ENCODE data around the gene SLC39A3. TPM values are rescaled to one million over a fixed set of nuclear protein-coding genes. Genes with fewer than 3 reads are reported as not detected.

Gene SLC39A3
- total and polyA plus RNA-seq, 12 donors, result 25.1 to 75.8 (median 41.8) TPM

DNA sequence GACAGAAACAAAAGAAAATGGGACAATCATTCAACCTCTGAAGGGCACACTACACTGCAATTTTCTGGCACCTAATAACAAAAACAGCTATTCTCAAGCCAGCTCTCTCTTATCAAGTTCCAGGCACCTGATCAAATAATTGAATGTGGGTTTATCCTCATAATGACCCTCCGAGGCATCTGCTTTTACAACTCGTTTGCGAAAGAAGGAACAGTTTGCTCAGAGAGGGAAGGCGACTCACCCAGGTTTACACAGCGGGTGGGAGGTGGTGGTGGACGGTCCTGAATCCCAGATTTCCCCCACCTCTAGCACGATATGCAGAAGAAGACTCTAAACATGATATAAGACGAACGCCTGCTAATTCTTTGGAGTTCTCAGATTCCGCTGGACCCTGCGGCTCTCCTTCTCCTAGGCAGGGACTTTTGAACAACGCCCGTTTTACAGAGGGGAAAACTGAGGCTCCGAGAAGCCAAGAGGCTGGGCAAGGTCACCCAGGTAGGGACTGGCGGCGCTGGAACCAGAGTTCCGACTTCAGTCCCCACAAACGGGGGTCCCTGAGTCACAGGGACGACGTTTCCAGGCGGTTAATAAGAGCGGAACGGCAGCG lies 42.6 kb upstream of the SLC39A3 start:
- no peak for TF ChIP-seq POLR2A (IDR thresholded peaks at IDR 0.05)
- TF ChIP-seq, protein P1, sequence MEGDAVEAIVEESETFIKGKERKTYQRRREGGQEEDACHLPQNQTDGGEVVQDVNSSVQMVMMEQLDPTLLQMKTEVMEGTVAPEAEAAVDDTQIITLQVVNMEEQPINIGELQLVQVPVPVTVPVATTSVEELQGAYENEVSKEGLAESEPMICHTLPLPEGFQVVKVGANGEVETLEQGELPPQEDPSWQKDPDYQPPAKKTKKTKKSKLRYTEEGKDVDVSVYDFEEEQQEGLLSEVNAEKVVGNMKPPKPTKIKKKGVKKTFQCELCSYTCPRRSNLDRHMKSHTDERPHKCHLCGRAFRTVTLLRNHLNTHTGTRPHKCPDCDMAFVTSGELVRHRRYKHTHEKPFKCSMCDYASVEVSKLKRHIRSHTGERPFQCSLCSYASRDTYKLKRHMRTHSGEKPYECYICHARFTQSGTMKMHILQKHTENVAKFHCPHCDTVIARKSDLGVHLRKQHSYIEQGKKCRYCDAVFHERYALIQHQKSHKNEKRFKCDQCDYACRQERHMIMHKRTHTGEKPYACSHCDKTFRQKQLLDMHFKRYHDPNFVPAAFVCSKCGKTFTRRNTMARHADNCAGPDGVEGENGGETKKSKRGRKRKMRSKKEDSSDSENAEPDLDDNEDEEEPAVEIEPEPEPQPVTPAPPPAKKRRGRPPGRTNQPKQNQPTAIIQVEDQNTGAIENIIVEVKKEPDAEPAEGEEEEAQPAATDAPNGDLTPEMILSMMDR (IDR thresholded peaks at IDR 0.05), result no peak
- Histone ChIP-seq H3K27ac (peak overlapping the region in 4 of 5 donors; percentile 69 to 91 (median 86)), H3K36me3 (replicated peaks in 1 of 2) (no peaks in the 10 kb centered on the region), H3K4me1 (replicated peaks in 1 of 2) (peaks cover 31 to 60% of the 10 kb centered on the region in 2 donors), H3K9me3 (replicated peaks in 1 of 3) (no peaks in the 10 kb centered on the region), H3K27me3 (no peaks in the 10 kb centered on the region), H3K4me3 (peak overlapping the region; percentile 37 to 96 (median 76))
- intact Hi-C loops (cut with DNase I), result no loop called here
- peak in 1 of 7 donors; percentile 36 for DNase-seq
- WGBS, 4 donors, result 0 to 4% (median 1%) methylated on average over 9 to 24 of the region's 24 CpGs

- TF ChIP-seq, protein P1 (IDR thresholded peaks at IDR 0.05), result no peak
- TF ChIP-seq POLR2A (IDR thresholded peaks at IDR 0.05), result no peak
- Histone ChIP-seq H3K4me3 (no peak overlapping the region), H3K9me3 (replicated peaks in 1 of 3) (no peaks in the 10 kb centered on the region), H3K27me3 (no peaks in the 10 kb centered on the region), H3K27ac (no peak overlapping the region), H3K36me3 (replicated peaks in 1 of 2) (no peaks in the 10 kb centered on the region), H3K4me1 (replicated peaks in 1 of 2) (peaks cover 24 to 51% of the 10 kb centered on the region in 2 donors)
- no peak for DNase-seq
- intact Hi-C loops (cut with DNase I), result no loop called here
- 88 to 91% (median 89%) methylated on average over 7 of the region's 7 CpGs for WGBS, 4 donors
These were observed 40.5 kb upstream of the SLC39A3 start for GRCh38 chr19:2780284-2780683.

GRCh38 chr19:2779121-2779740 lies 39.4 kb upstream of the SLC39A3 start:
- Histone ChIP-seq H3K4me1 (replicated peaks in 1 of 2) (peaks cover 20 to 51% of the 10 kb centered on the region in 2 donors), H3K36me3 (replicated peaks in 1 of 2) (no peaks in the 10 kb centered on the region), H3K27ac (peak overlapping the region in 1 of 5 donors; percentile 19), H3K9me3 (replicated peaks in 1 of 3) (no peaks in the 10 kb centered on the region), H3K27me3 (no peaks in the 10 kb centered on the region), H3K4me3 (no peak overlapping the region)
- intact Hi-C loops (cut with DNase I), result no loop called here
- no peak for DNase-seq
- TF ChIP-seq, protein P1 (IDR thresholded peaks at IDR 0.05), result no peak
- no peak for TF ChIP-seq POLR2A (IDR thresholded peaks at IDR 0.05)
- 62 to 89% (median 80%) methylated on average over 6 to 14 of the region's 14 CpGs for WGBS, 4 donors

- Histone ChIP-seq H3K27ac (no peak overlapping the region), H3K27me3 (no peaks in the 10 kb centered on the region), H3K4me3 (no peak overlapping the region), H3K9me3 (replicated peaks in 1 of 3) (no peaks in the 10 kb centered on the region), H3K4me1 (replicated peaks in 1 of 2) (peaks cover 20 to 43% of the 10 kb centered on the region in 2 donors), H3K36me3 (replicated peaks in 1 of 2) (no peaks in the 10 kb centered on the region)
- DNase-seq, result no peak
- no peak for TF ChIP-seq POLR2A (IDR thresholded peaks at IDR 0.05)
- TF ChIP-seq, protein P1 (IDR thresholded peaks at IDR 0.05), result no peak
- intact Hi-C loops (cut with DNase I), result no loop called here
- WGBS, 4 donors, result 80 to 94% (median 91%) methylated on average over 12 to 19 of the region's 19 CpGs
These were observed 38.3 kb upstream of the SLC39A3 start for GRCh38 chr19:2777952-2778683.

Measured in adrenal gland (tissue), 12 donors.